A673 (cell line): Measurements from ENCODE around the gene MORN2. TPM values are rescaled to one million over a fixed set of nuclear protein-coding genes. Genes with fewer than 3 reads are reported as not detected.

Source experiments
- BruUV-seq: library from RNA; stranded (reverse); fragments of 400-500 nt; replicated peaks from 2 replicates; lab custom pipeline; 2021; lab: Mats Ljungman, UMichigan
- CTCF ChIA-PET: fragments of 300-600 bp; sonication (Branson Sonifier 250); formaldehyde crosslinking; loops from one replicate; lab custom pipeline; 2022; ENCODE audit warnings: antibody characterized with exemption; lab: Charles Lee
- POLR2A ChIA-PET: fragments of 300-600 bp; sonication (Branson Sonifier 250); formaldehyde crosslinking; loops from one replicate; lab custom pipeline; 2022; ENCODE audit warnings: antibody characterized with exemption; ENCODE audit not compliant: low non-redundant PET; lab: Charles Lee
- DNase-seq: peaks from one replicate; pipeline ENCODE4 v3.0.0-alpha.2; 2015; ENCODE audit warnings: low spot score
- H3K27ac ChIP-seq: fragments of 200-600 bp; sonication (generic); 2 replicates; pipeline ENCODE4 v1.5.1; 2016; ENCODE audit warnings: mixed run types, low read depth, mild to moderate bottlenecking, mixed read lengths, antibody characterized with exemption, low read length; ENCODE audit not compliant: poor library complexity, severe bottlenecking
- H3K27me3 ChIP-seq: fragments of 200-600 bp; sonication (generic); replicated peaks from 2 replicates; pipeline ENCODE4 v1.6.1; 2017; ENCODE audit warnings: mixed run types, low read depth, mild to moderate bottlenecking, mixed read lengths, antibody characterized with exemption, low read length; ENCODE audit not compliant: insufficient read depth, poor library complexity
- H3K36me3 ChIP-seq: fragments of 200-600 bp; sonication (generic); 2 replicates; pipeline ENCODE4 v1.6.1; 2016; ENCODE audit warnings: mixed run types, mild to moderate bottlenecking, mixed read lengths, antibody characterized with exemption, low read length; ENCODE audit not compliant: insufficient read depth, poor library complexity, severe bottlenecking
- H3K4me1 ChIP-seq: fragments of 200-600 bp; sonication (generic); 2 replicates; pipeline ENCODE4 v1.6.1; 2017; ENCODE audit warnings: mixed run types, mild to moderate bottlenecking, mixed read lengths, antibody characterized with exemption, low read length; ENCODE audit not compliant: insufficient read depth, poor library complexity, severe bottlenecking
- H3K4me3 ChIP-seq: fragments of 200-600 bp; sonication (generic); 2 replicates; pipeline ENCODE4 v1.5.1; 2016; ENCODE audit warnings: low read depth, mixed run types, mild to moderate bottlenecking, mixed read lengths, low read length; ENCODE audit not compliant: poor library complexity, severe bottlenecking
- H3K9me3 ChIP-seq: fragments of 200-600 bp; sonication (generic); 2 replicates; pipeline ENCODE4 v1.6.1; 2016; ENCODE audit warnings: mixed run types, low read depth, mild to moderate bottlenecking, mixed read lengths, antibody characterized with exemption, low read length; ENCODE audit not compliant: poor library complexity, severe bottlenecking
- CTCF ChIP-seq: fragments of 300-800, 200-600 bp; sonication (generic); conservative IDR thresholded peaks from 2 replicates; pipeline ENCODE4 v1.5.1; 2017; ENCODE audit warnings: low read depth, mild to moderate bottlenecking, antibody characterized with exemption, low read length, moderate library complexity, mixed read lengths
- EZH2 ChIP-seq: fragments of 200-600 bp; sonication (generic); IDR thresholded peaks from 2 replicates; pipeline ENCODE4 v1.6.1; 2017; ENCODE audit warnings: borderline replicate concordance, low read depth, mild to moderate bottlenecking, mixed read lengths, antibody characterized with exemption, low read length; ENCODE audit not compliant: poor library complexity, severe bottlenecking
- intact Hi-C: fragments of 100-400 bp; cut with micrococcal nuclease; formaldehyde crosslinking; loops from one replicate; pipeline ENCODE4 v1.10.0; 2022; ENCODE audit not compliant: unreplicated experiment
- total RNA-seq: library from RNA; stranded (reverse); gene quantifications from 2 replicates; pipeline ENCODE4 v1.2.3, GENCODE V29; 2021

Gene MORN2
- total RNA-seq, 1 experiment from 2014 or later: 29.0 TPM

- H3K4me3 ChIP-seq: no peak overlapping the region
- no peaks in the 10 kb centered on the region for H3K9me3 ChIP-seq
- no peak overlapping the region for H3K27ac ChIP-seq
- no peaks in the 10 kb centered on the region for H3K27me3 ChIP-seq
- H3K36me3 ChIP-seq: no peaks in the 10 kb centered on the region
- ChIA-PET CTCF (no interaction called here), POLR2A (no interaction called here)
- BruUV-seq: no TSS peak
- no peak for TF ChIP-seq EZH2
- TF ChIP-seq CTCF: no peak
- no peak for DNase-seq
- H3K4me1 ChIP-seq: peaks cover 14% of the 10 kb centered on the region
- intact Hi-C loops: no loop called here
Observed at GRCh38 chr2:38930600-38930999, 54.8 kb downstream of the MORN2 start.

Other genes starting within 250 kb of the MORN2 start
- 6.6 and 8.7 TPM in 2 replicates for gene GALM, start 209.9 kb upstream of the MORN2 start, total RNA-seq
- gene SRSF7, start 124.6 kb upstream of the MORN2 start, total RNA-seq: 320 and 355 TPM in 2 replicates
- 27.9 and 31.1 TPM in 2 replicates for gene GEMIN6, start 97.8 kb upstream of the MORN2 start, total RNA-seq
- 30.6 and 33.2 TPM in 2 replicates for gene DHX57, start within 50 bp of the MORN2 start, total RNA-seq
- 0.09 and 0.35 TPM in 2 replicates for gene ARHGEF33, start 13.9 kb downstream of the MORN2 start, total RNA-seq
- gene SOS1, start 245.1 kb downstream of the MORN2 start, total RNA-seq: 37.8 and 42.1 TPM in 2 replicates